ENCODE data around the gene MFSD6. TPM values are rescaled to one million over a fixed set of nuclear protein-coding genes. Genes with fewer than 3 reads are reported as not detected.

MFSD6 gene
- total RNA-seq, 1 donor from 2014 or later, result 21.5 TPM

GRCh38 chr2:190530248-190530900, 122.2 kb downstream of the MFSD6 start:
- Mint-ChIP-seq H3K9me3 (no peaks in the 10 kb centered on the region), H3K36me3 (ENCODE audit: low read depth) (peaks cover 8% of the 10 kb centered on the region), H3K4me3 (peak overlapping the region; percentile 32), H3K4me1 (peaks cover 84% of the 10 kb centered on the region), H3K27ac (peak overlapping the region; percentile 63), H3K27me3 (no peaks in the 10 kb centered on the region)
- ChIA-PET CTCF (interaction anchor here (1.3 kb wide), 1 partner anchor 150 kb away, joined by 5 read pairs; no protein-coding TSS in a partner anchor), POLR2A (interaction anchor here (1.0 to 1.4 kb wide), 3 partner anchors 53 to 170 kb away, joined by 3 to 5 read pairs (median 5); no protein-coding TSS in a partner anchor)
- intact Hi-C loops (cut with micrococcal nuclease), result loop anchor here (5.0 kb wide), 2 partner anchors 858 to 1147 kb away; partner anchors contain the start of genes ANKAR and NABP1
- no peak for ATAC-seq (ENCODE audit: low read depth)
- DNase-seq, result no peak
- no peak for TF ChIP-seq CTCF (IDR thresholded peaks at IDR 0.05)

GRCh38 chr2:190532581-190532980, 124.4 kb downstream of the MFSD6 start:
- DNase-seq, result no peak
- ChIA-PET CTCF (no interaction called here), POLR2A (interaction anchor here (1.0 to 4.6 kb wide), 7 partner anchors 18 to 349 kb away, joined by 4 to 38 read pairs (median 13); partner anchors contain the start of genes GLS and NAB1)
- intact Hi-C loops (cut with micrococcal nuclease), result loop anchor here (5.0 kb wide), 2 partner anchors 860 to 1145 kb away; partner anchors contain the start of genes ANKAR and NABP1
- no peaks in the 10 kb centered on the region for H3K27me3 Mint-ChIP-seq
- H3K4me3 Mint-ChIP-seq, result peak overlapping the region; percentile 50
- ATAC-seq (ENCODE audit: low read depth), result no peak
- H3K9me3 Mint-ChIP-seq, result peaks cover 11% of the 10 kb centered on the region
- H3K36me3 Mint-ChIP-seq (ENCODE audit: low read depth), result peaks cover 18% of the 10 kb centered on the region
- peaks cover 75% of the 10 kb centered on the region for H3K4me1 Mint-ChIP-seq
- no peak for TF ChIP-seq CTCF (IDR thresholded peaks at IDR 0.05)
- peak overlapping the region; percentile 100 for H3K27ac Mint-ChIP-seq

- H3K4me3 Mint-ChIP-seq, result peak overlapping the region; percentile 97
- H3K4me1 Mint-ChIP-seq, result peaks cover 67% of the 10 kb centered on the region
- no peaks in the 10 kb centered on the region for H3K27me3 Mint-ChIP-seq
- DNase-seq (peak; percentile 33), ATAC-seq (ENCODE audit: low read depth) (no peak)
- ChIA-PET POLR2A (interaction anchor here (0.6 to 4.6 kb wide), 23 partner anchors 7 to 446 kb away, joined by 3 to 38 read pairs (median 5); partner anchors contain the start of genes GLS and NAB1), CTCF (interaction anchor here (1.6 kb wide), 1 partner anchor 146 kb away, joined by 5 read pairs; no protein-coding TSS in a partner anchor)
- TF ChIP-seq CTCF (IDR thresholded peaks at IDR 0.05), result no peak
- intact Hi-C loops (cut with micrococcal nuclease), result loop anchor here (5.0 kb wide), 2 partner anchors 861 to 1144 kb away; partner anchors contain the start of genes ANKAR and NABP1
- peak overlapping the region; percentile 100 for H3K27ac Mint-ChIP-seq
- H3K36me3 Mint-ChIP-seq (ENCODE audit: low read depth), result peaks cover 18% of the 10 kb centered on the region
- H3K9me3 Mint-ChIP-seq, result peaks cover 11% of the 10 kb centered on the region
These were observed 125.2 kb downstream of the MFSD6 start for GRCh38 chr2:190533175-190533967.

- POLR2A ChIA-PET, result interaction anchor here (0.6 to 4.6 kb wide), 22 partner anchors 8 to 446 kb away, joined by 3 to 38 read pairs (median 5); partner anchors contain the start of genes GLS and NAB1
- Mint-ChIP-seq H3K36me3 (ENCODE audit: low read depth) (peaks cover 21% of the 10 kb centered on the region), H3K9me3 (peaks cover 16% of the 10 kb centered on the region), H3K27ac (peak overlapping the region; percentile 100), H3K4me3 (peak overlapping the region; percentile 97), H3K4me1 (peaks cover 61% of the 10 kb centered on the region), H3K27me3 (no peaks in the 10 kb centered on the region)
- no peak for TF ChIP-seq CTCF (IDR thresholded peaks at IDR 0.05)
- DNase-seq (no peak), ATAC-seq (ENCODE audit: low read depth) (peak; percentile 23)
- CTCF ChIA-PET, result interaction anchor here (1.6 kb wide), 1 partner anchor 145 kb away, joined by 5 read pairs; no protein-coding TSS in a partner anchor
- intact Hi-C loops (cut with micrococcal nuclease), result loop anchor here (1.0 to 5.0 kb wide), 12 partner anchors 49 to 1143 kb away; partner anchors contain the start of genes ANKAR, GLS, HIBCH and MFSD6
These were observed 125.8 kb downstream of the MFSD6 start for GRCh38 chr2:190533968-190534309.
